UCSD-AML1 (cell line): ENCODE results near the gene NOXRED1.
"Not testable (repeated sequence)": the region's sequence is repeated elsewhere in the genome, so short reads cannot be mapped to it uniquely, and the experiment has no call there.

ENCODE experiments used
- DNase-seq: peaks from one replicate; lab custom pipeline; 2025; ENCODE audit not compliant: unreplicated experiment; lab: John Stamatoyannopoulos, UW

NOXRED1 gene

GRCh38 chr14:77423423-77423822, at the start of gene NOXRED1:
TSS of gene NOXRED1 (minus strand) at chr14:77423523. CDS start at chr14:77422889, 634 bp downstream.
- DNase-seq = no peak

- no peak for DNase-seq
Observed at GRCh38 chr14:77470224-77470870, 47.0 kb upstream of the NOXRED1 start.

GRCh38 chr14:77469539-77469938, 46.2 kb upstream of the NOXRED1 start:
- no peak for DNase-seq

GRCh38 chr14:77469067-77469505, 45.8 kb upstream of the NOXRED1 start:
- DNase-seq = no peak

- no peak for DNase-seq
Observed at GRCh38 chr14:77467801-77468200, 44.5 kb upstream of the NOXRED1 start.

GRCh38 chr14:77459072-77459723, 35.9 kb upstream of the NOXRED1 start:
- peak; percentile 39 for DNase-seq

- DNase-seq = peak; percentile 56
Observed at GRCh38 chr14:77458249-77458950, 35.1 kb upstream of the NOXRED1 start.

GRCh38 chr14:77457522-77458248, 34.4 kb upstream of the NOXRED1 start, which contains the start of the genes AHSA1 and VIPAS39:
TSS of gene AHSA1 (plus strand) at chr14:77458093. CDS start at chr14:77458190, 97 bp downstream.
TSS of gene VIPAS39 (minus strand) at chr14:77457601. CDS start at chr14:77454102, 3,499 bp downstream.
- peak; percentile 95 for DNase-seq

GRCh38 chr14:77457115-77457521, 33.8 kb upstream of the NOXRED1 start:
- DNase-seq = no peak

GRCh38 chr14:77455966-77456640, 32.8 kb upstream of the NOXRED1 start:
- DNase-seq = no peak

- no peak for DNase-seq
Observed at GRCh38 chr14:77442196-77442595, 18.9 kb upstream of the NOXRED1 start.

- no peak for DNase-seq
Observed at GRCh38 chr14:77439861-77440260, 16.5 kb upstream of the NOXRED1 start.

GRCh38 chr14:77438596-77438995, 15.3 kb upstream of the NOXRED1 start:
- no peak for DNase-seq

GRCh38 chr14:77436042-77436441, 12.7 kb upstream of the NOXRED1 start:
- no peak for DNase-seq

- DNase-seq = no peak
Observed at GRCh38 chr14:77426396-77426795, 3.1 kb upstream of the NOXRED1 start.

GRCh38 chr14:77424862-77425261, 1.5 kb upstream of the NOXRED1 start:
- no peak for DNase-seq

- DNase-seq = no peak
Observed at GRCh38 chr14:77421201-77421600, 2.1 kb downstream of the NOXRED1 start.

- no peak for DNase-seq
Observed at GRCh38 chr14:77416836-77417235, 6.5 kb downstream of the NOXRED1 start.

- not testable (repeated sequence) for DNase-seq
Observed at GRCh38 chr14:77416098-77416497, 7.2 kb downstream of the NOXRED1 start.

GRCh38 chr14:77415403-77416030, 7.8 kb downstream of the NOXRED1 start:
- DNase-seq = not testable (repeated sequence)
